Lower leg skin (tissue), 3 donors: ENCODE results near the gene ZC3H18.

Source experiments
- POLR2A ChIP-seq, 2 donors: fragments of 450-650 bp; IDR thresholded peaks; one replicate each; pipeline ENCODE4 v1.6.1; 2016 to 2017; ENCODE audit warnings: antibody characterized with exemption in 2 of 2, mild to moderate bottlenecking in 1 of 2, moderate library complexity in 1 of 2
- TF ChIP-seq, protein P1 (sequence below), 3 donors: fragments of 450-650 bp; IDR thresholded peaks; one replicate each; pipeline ENCODE4 v1.5.1; 2016; ENCODE audit warnings: antibody characterized with exemption in 3 of 3, mild to moderate bottlenecking in 3 of 3, moderate library complexity in 2 of 3

DNA sequence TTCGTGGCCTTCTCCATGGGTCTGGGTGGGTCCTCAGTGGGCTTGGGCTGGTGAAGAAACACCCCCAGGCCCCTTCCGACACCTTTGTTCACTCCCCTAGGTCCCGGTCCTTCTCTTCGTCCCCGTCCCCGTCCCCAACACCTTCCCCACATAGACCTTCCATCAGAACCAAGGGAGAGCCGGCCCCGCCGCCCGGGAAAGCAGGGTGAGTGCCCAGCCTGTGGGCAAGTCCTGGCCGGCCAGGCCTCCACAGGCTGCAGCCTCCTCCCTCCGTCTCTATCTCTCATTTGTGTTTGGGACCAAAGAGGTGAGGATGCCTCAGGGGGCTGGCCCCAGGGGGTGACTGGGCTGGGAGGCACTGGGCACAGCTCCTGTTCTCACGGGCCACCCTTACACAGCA, 53.7 kb downstream of the ZC3H18 start:
- TF ChIP-seq, protein P1, sequence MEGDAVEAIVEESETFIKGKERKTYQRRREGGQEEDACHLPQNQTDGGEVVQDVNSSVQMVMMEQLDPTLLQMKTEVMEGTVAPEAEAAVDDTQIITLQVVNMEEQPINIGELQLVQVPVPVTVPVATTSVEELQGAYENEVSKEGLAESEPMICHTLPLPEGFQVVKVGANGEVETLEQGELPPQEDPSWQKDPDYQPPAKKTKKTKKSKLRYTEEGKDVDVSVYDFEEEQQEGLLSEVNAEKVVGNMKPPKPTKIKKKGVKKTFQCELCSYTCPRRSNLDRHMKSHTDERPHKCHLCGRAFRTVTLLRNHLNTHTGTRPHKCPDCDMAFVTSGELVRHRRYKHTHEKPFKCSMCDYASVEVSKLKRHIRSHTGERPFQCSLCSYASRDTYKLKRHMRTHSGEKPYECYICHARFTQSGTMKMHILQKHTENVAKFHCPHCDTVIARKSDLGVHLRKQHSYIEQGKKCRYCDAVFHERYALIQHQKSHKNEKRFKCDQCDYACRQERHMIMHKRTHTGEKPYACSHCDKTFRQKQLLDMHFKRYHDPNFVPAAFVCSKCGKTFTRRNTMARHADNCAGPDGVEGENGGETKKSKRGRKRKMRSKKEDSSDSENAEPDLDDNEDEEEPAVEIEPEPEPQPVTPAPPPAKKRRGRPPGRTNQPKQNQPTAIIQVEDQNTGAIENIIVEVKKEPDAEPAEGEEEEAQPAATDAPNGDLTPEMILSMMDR (IDR thresholded peaks at IDR 0.05), result no peak
- TF ChIP-seq POLR2A (IDR thresholded peaks at IDR 0.05), result no peak
